Bronchial epithelial cell (primary cell): Measurements from ENCODE around the gene STX3. TPM values are rescaled to one million over a fixed set of nuclear protein-coding genes. Genes with fewer than 3 reads are reported as not detected.
A peak's percentile ranks its signal among the peaks of the same experiment; 100 is the strongest.

Source experiments
- DNase-seq: peaks from one replicate; pipeline ENCODE4 v3.0.0-alpha.2; 2010; ENCODE audit warnings: low read depth
- FAIRE-seq: peaks from 2 replicates; lab custom pipeline; 2011; peaks lifted over from hg19 to GRCh38; lab: Jason Lieb, UNC
- H3K27me3 ChIP-seq: 2 replicates; pipeline ENCODE4 v1.5.1; 2011; ENCODE audit warnings: low read length; ENCODE audit not compliant: control insufficient read depth, insufficient read depth
- H3K36me3 ChIP-seq: 2 replicates; pipeline ENCODE4 v1.5.1; 2011; ENCODE audit warnings: low read length; ENCODE audit not compliant: control insufficient read depth, insufficient read depth
- H3K4me3 ChIP-seq: 2 replicates; pipeline ENCODE4 v1.5.1; 2011; ENCODE audit warnings: mild to moderate bottlenecking, low read depth, low read length, control low read depth
- CTCF ChIP-seq: IDR thresholded peaks from 2 replicates; pipeline ENCODE4 v1.5.1; 2011; ENCODE audit warnings: mild to moderate bottlenecking, moderate library complexity, low read length, control low read depth, inconsistent platforms; ENCODE audit not compliant: insufficient read depth, severe bottlenecking
- total RNA-seq: library from RNA; depleted of rRNA; stranded (reverse); fragments of >200 nt; gene quantifications from 2 replicates; pipeline ENCODE4 v1.2.1, GENCODE V29; 2014

The STX3 gene
- total RNA-seq, 1 donor from 2014 or later: 53.4 TPM

- Histone ChIP-seq H3K27me3 (no peaks in the 10 kb centered on the region), H3K36me3 (no peaks in the 10 kb centered on the region), H3K4me3 (no peak overlapping the region)
- no peak for FAIRE-seq
- peak; percentile 16 for DNase-seq
- TF ChIP-seq CTCF: no peak
Observed at GRCh38 chr11:59728913-59729312, 26.3 kb upstream of the STX3 start.

DNA sequence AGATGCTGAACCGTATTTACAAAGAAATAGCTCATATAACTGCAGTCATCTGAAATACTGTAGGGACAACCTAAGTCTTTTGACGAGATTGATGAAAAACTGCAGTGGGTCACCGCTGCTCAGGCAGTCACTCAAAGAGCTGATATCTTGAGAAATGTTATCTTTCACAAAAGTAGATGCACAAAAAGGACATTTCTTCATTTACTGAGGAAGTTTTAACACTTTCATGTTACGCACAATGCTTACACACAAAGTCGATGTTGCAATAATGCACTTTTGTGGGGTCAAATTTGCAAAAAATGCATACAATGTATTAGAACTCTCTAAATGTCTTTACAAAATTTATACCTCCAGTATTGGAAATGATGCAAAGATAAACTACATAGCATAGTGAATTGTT is 25.3 kb upstream of the STX3 start:
- TF ChIP-seq CTCF: no peak
- DNase-seq (no peak), FAIRE-seq (no peak)
- Histone ChIP-seq H3K36me3 (no peaks in the 10 kb centered on the region), H3K4me3 (no peak overlapping the region), H3K27me3 (no peaks in the 10 kb centered on the region)

- H3K36me3 ChIP-seq: no peaks in the 10 kb centered on the region
- DNase-seq (no peak), FAIRE-seq (no peak)
- no peak overlapping the region for H3K4me3 ChIP-seq
- H3K27me3 ChIP-seq: no peaks in the 10 kb centered on the region
- no peak for TF ChIP-seq CTCF
Observed at GRCh38 chr11:59730896-59731565, 24.1 kb upstream of the STX3 start.

- Histone ChIP-seq H3K36me3 (no peaks in the 10 kb centered on the region), H3K4me3 (no peak overlapping the region), H3K27me3 (peaks cover 2% of the 10 kb centered on the region)
- FAIRE-seq: no peak
- DNase-seq: no peak
- no peak for TF ChIP-seq CTCF
Observed at GRCh38 chr11:59746111-59746510, 9.1 kb upstream of the STX3 start.

- FAIRE-seq (no peak), DNase-seq (peak; percentile 53)
- no peaks in the 10 kb centered on the region for H3K27me3 ChIP-seq
- peaks cover 3% of the 10 kb centered on the region for H3K36me3 ChIP-seq
- TF ChIP-seq CTCF: peak; percentile 89
- peak overlapping the region; percentile 80 for H3K4me3 ChIP-seq
Observed at GRCh38 chr11:59753650-59754493, 1.3 kb upstream of the STX3 start.
